Vagina (tissue), 2 donors: ENCODE measurements around the gene UQCC2. TPM values are rescaled to one million over a fixed set of nuclear protein-coding genes. Genes with fewer than 3 reads are reported as not detected.
A peak's percentile ranks its signal among the peaks of the same experiment; 100 is the strongest.

Experiments
- DNase-seq, 2 donors: peaks; one replicate each; pipeline ENCODE4 v3.0.0-alpha.2; 2017; ENCODE audit errors: extremely low spot score in 2 of 2
- H3K27ac ChIP-seq: fragments of 200-600 bp; sonication (generic); one replicate; pipeline ENCODE4 v1.5.1; 2019
- H3K27me3 ChIP-seq: fragments of 200-600 bp; sonication (generic); one replicate; pipeline ENCODE4 v1.5.1; 2019
- H3K36me3 ChIP-seq, 2 donors: fragments of 200-600 bp; sonication (generic); one replicate each; pipeline ENCODE4 v1.5.1; 2017 to 2019
- H3K4me1 ChIP-seq: fragments of 200-600 bp; sonication (generic); one replicate; pipeline ENCODE4 v1.5.1; 2019
- H3K4me3 ChIP-seq, 2 donors: fragments of 200-600 bp; sonication (generic); 1 replicate in 1 of 2; 2 replicates in 1 of 2; pipeline ENCODE4 v1.5.1; 2016 to 2019
- H3K9me3 ChIP-seq: fragments of 200-600 bp; sonication (generic); one replicate; pipeline ENCODE4 v1.5.1; 2019
- CTCF ChIP-seq, 3 experiments: fragments of 450-650 bp in 2 of 3; fragments of 200-600 bp in 1 of 3; sonication (generic) in 1 of 3; IDR thresholded peaks; one replicate each; pipeline ENCODE4 v1.5.1; 2017 to 2019; ENCODE audit warnings: antibody characterized with exemption in 3 of 3, mild to moderate bottlenecking in 2 of 3, moderate library complexity in 2 of 3
- POLR2A ChIP-seq, 2 donors: fragments of 450-650 bp; IDR thresholded peaks; one replicate each; pipeline ENCODE4 v1.6.1; 2017; ENCODE audit warnings: antibody characterized with exemption in 2 of 2, mild to moderate bottlenecking in 2 of 2, moderate library complexity in 2 of 2
- POLR2AphosphoS5 ChIP-seq, 2 donors: sonication (generic); formaldehyde crosslinking; IDR thresholded peaks; one replicate each; pipeline ENCODE4 v1.9.0; 2017; ENCODE audit warnings: antibody characterized with exemption in 2 of 2, mild to moderate bottlenecking in 2 of 2, low read depth in 1 of 2; ENCODE audit not compliant: insufficient read depth in 1 of 2
- intact Hi-C: fragments of 100-400 bp; cut with DNase I; formaldehyde crosslinking; loops from one replicate; pipeline ENCODE4 v1.15.1; 2023
- total RNA-seq: library from RNA; depleted of rRNA; stranded (reverse); fragments of >200 nt; gene quantifications from one replicate; pipeline ENCODE4 v1.2.3, GENCODE V29; 2016

UQCC2 gene
- total RNA-seq, 1 donor from 2014 or later, result 16.2 TPM

DNA sequence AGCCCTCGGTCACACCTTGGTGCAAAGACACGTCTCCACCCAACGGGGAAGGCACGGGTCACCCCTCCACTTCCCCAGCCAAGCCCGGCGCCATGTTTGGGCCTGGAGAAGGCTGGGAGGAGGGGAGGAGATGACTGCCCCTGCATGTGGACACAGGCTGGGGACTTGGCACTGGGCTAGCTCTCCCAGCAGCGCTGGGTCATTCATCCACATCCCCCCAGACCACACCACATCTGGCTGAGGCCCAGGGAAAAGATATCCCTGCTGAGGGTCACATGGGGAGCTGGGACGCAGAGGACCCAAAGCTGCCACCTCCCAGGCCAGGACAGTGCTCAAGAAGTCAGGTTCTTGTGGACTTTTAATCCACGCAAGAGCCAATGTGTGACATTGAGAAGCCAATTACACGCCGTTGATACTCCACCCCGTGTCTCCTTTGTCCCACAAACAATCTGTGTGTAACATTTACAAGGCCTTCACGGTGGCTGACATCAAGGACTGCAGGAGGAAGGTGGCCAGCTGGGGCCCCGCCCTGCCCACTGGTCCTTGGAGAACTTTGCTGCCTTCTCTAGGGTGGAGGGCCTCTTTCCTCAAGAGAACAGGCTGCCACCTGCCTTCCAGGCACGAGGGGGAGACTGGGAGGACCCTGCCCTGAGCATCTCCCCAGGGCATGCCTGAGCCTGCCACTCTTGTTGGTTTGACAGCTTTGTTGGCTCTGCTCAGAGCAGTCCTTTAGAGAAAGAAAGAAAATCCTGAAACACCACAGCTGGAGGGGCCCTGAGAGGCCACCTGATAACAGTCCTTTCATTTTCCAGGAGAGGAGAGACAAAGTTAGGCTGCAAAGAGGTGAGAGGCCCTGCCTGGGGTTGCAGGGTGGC is 40.5 kb upstream of the UQCC2 start:
- DNase-seq, result no peak
- peak overlapping the region; percentile 33 for H3K27ac ChIP-seq
- intact Hi-C loops, result no loop called here

DNA sequence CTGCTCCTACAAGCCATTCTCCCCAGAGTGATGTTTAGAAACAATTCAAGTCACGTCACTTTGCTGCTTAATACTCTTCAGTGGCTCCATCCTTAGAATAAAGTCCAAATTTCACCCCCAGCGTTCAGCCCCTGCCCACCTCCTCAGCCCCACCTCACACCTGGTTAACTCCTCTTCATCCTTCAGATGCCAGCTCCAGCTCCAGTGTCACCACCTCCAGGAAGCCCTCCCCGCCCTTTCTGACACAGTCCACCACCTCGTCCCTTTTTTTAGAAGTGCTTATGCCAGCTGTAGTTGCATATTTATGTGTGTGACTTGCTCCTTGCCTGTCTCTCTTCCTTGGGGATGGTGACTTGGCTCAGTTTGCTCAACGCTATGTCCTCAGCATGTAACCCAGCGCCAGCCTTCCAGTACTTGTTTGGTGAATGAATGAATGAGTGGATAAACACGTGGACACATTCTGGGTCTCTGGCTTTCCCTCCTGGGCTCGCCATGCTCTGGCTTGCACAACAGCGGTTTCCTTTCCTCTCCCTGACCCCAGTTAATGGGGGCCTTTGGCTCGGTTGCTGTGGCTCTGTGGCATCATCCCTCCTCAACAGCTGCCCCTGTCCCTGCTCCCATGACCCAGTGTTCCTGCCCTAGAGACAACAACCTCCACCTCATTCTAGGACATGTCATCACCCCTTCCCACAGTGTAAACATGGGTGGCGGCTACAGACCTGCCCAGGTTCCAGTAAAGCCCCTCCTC is 38.9 kb upstream of the UQCC2 start:
- Histone ChIP-seq H3K9me3 (no peaks in the 10 kb centered on the region), H3K4me1 (peaks cover 39% of the 10 kb centered on the region), H3K36me3 (no peaks in the 10 kb centered on the region), H3K27ac (peak overlapping the region; percentile 33), H3K4me3 (no peak overlapping the region), H3K27me3 (no peaks in the 10 kb centered on the region)
- intact Hi-C loops, result no loop called here
- TF ChIP-seq POLR2A (IDR thresholded peaks at IDR 0.05), result no peak
- TF ChIP-seq CTCF (IDR thresholded peaks at IDR 0.05), result no peak
- TF ChIP-seq POLR2AphosphoS5 (IDR thresholded peaks at IDR 0.05; ENCODE audit: insufficient read depth in 1 of 2, low read depth in 1 of 2), result peak in 1 of 2 donors; percentile 75
- DNase-seq, result no peak

More for the DNA sequence above, 40.5 kb upstream of the UQCC2 start:
- Histone ChIP-seq H3K27me3 (no peaks in the 10 kb centered on the region), H3K36me3 (no peaks in the 10 kb centered on the region), H3K4me3 (no peak overlapping the region), H3K9me3 (no peaks in the 10 kb centered on the region), H3K4me1 (peaks cover 27% of the 10 kb centered on the region)
- TF ChIP-seq POLR2AphosphoS5 (IDR thresholded peaks at IDR 0.05; ENCODE audit: insufficient read depth in 1 of 2, low read depth in 1 of 2) (no peak), CTCF (IDR thresholded peaks at IDR 0.05) (no peak), POLR2A (IDR thresholded peaks at IDR 0.05) (no peak)

DNA sequence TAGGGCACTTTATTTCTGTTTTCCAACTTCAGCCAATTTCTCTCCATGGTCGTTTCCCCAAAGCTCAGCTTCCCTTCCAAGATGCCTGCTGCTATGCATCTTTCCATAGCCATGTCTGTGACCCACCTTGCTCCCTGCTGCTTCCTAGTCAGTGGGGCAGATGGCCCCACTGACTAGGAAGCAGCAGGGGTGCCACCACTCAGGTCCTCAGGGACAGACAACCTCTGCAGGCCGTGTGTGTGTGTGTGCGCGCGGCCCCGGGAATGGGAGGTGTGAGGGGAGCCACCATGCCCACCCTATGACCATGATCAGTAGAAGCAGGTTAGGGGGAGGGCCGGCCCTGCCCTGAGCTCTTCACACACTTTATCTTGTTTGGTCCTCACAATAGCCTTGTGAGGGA is 37.9 kb upstream of the UQCC2 start:
- no peak for TF ChIP-seq POLR2A (IDR thresholded peaks at IDR 0.05)
- no peak for TF ChIP-seq POLR2AphosphoS5 (IDR thresholded peaks at IDR 0.05; ENCODE audit: insufficient read depth in 1 of 2, low read depth in 1 of 2)
- no peak for TF ChIP-seq CTCF (IDR thresholded peaks at IDR 0.05)
- Histone ChIP-seq H3K4me3 (no peak overlapping the region), H3K27ac (no peak overlapping the region), H3K27me3 (no peaks in the 10 kb centered on the region), H3K4me1 (peaks cover 49% of the 10 kb centered on the region), H3K9me3 (no peaks in the 10 kb centered on the region), H3K36me3 (no peaks in the 10 kb centered on the region)
- intact Hi-C loops, result no loop called here
- DNase-seq, result no peak

DNA sequence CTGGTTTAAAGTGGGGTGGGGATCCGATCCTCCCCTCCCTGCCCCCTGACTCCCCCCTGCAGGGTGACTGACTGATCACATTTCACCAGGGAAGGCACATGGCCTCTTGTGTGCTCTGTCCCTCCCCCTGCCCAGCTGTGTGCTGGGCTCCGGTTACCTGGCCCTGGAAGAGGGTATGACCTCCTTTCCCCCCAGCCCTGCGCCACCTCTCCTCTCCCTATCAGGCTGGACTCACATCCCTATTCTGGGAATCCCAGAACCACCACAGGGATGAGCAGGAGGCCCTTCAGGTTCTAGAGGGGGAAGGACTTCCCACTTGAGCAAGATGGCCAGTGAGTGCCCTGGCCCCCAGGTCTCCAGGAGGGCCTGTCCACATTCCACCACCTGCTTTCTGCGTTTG is 37.3 kb upstream of the UQCC2 start:
- H3K4me3 ChIP-seq, result no peak overlapping the region
- DNase-seq, result no peak
- no peak overlapping the region for H3K27ac ChIP-seq
- H3K27me3 ChIP-seq, result no peaks in the 10 kb centered on the region
- TF ChIP-seq CTCF (IDR thresholded peaks at IDR 0.05) (no peak), POLR2A (IDR thresholded peaks at IDR 0.05) (no peak), POLR2AphosphoS5 (IDR thresholded peaks at IDR 0.05; ENCODE audit: insufficient read depth in 1 of 2, low read depth in 1 of 2) (no peak)
- peaks cover 55% of the 10 kb centered on the region for H3K4me1 ChIP-seq
- intact Hi-C loops, result no loop called here
- H3K36me3 ChIP-seq, result no peaks in the 10 kb centered on the region
- H3K9me3 ChIP-seq, result no peaks in the 10 kb centered on the region
